ENCODE results near the gene LGALSL. TPM values are rescaled to one million over a fixed set of nuclear protein-coding genes. Genes with fewer than 3 reads are reported as not detected.

The LGALSL gene
- total RNA-seq (2016; rRNA removed; fragmentation: Illumina TruSeq; extraction: Trizol) (15.4 and 22.6 TPM in 2 replicates), polyA plus RNA-seq (2011; rRNA removed) (16.2 and 20.0 TPM in 2 replicates), polyA minus RNA-seq (2011; rRNA and poly(A)+ RNA removed; ENCODE audit: low replicate concordance) (8.2 and 17.7 TPM in 2 replicates), Bru-seq, nascent RNA (percentile 83 among the genes with signal in this experiment), BruChase-seq, experiment 1, labeled RNA remaining after a 6-hour chase (percentile 96 among the genes with signal in this experiment), BruChase-seq, experiment 2, labeled RNA remaining after a 2-hour chase (percentile 94 among the genes with signal in this experiment)
- total RNA-seq (2016; cell fraction: cytosol; rRNA removed; fragmentation: Illumina TruSeq; extraction: Trizol; ENCODE audit: low read depth), result 6.1 and 12.0 TPM in 2 replicates
- 15.9 and 18.2 TPM in 2 replicates for total RNA-seq (2016; cell fraction: insoluble cytoplasmic fraction; rRNA removed; fragmentation: Illumina TruSeq; extraction: Trizol)
- total RNA-seq (2016; cell fraction: membrane; rRNA removed; fragmentation: Illumina TruSeq; extraction: Trizol), result 15.5 and 19.7 TPM in 2 replicates
- 7.0 and 10.0 TPM in 2 replicates for total RNA-seq (2016; cell fraction: nucleus; rRNA removed; fragmentation: Illumina TruSeq; extraction: Trizol)
- 17.5 and 21.3 TPM in 2 replicates for polyA plus RNA-seq (2011; cell fraction: cytosol; rRNA removed)
- polyA plus RNA-seq (2011; cell fraction: nucleus; rRNA removed), result 8.2 and 8.9 TPM in 2 replicates
- 18.4 and 25.6 TPM in 2 replicates for polyA plus RNA-seq (2012)
- polyA plus RNA-seq (2016; cell fraction: cytosol; fragmentation: Illumina TruSeq; extraction: Trizol; ENCODE audit: low read depth), result 19.9 and 23.2 TPM in 2 replicates
- 28.6 and 32.5 TPM in 2 replicates for polyA plus RNA-seq (2016; cell fraction: insoluble cytoplasmic fraction; fragmentation: Illumina TruSeq; extraction: Trizol; ENCODE audit: low read depth)
- polyA plus RNA-seq (2016; cell fraction: membrane; fragmentation: Illumina TruSeq; extraction: Trizol; ENCODE audit: low read depth), result 19.7 and 21.5 TPM in 2 replicates
- polyA plus RNA-seq (2016; cell fraction: nucleus; fragmentation: Illumina TruSeq; extraction: Trizol; ENCODE audit: insufficient read depth, low read depth), result 15.4 and 23.3 TPM in 2 replicates
- 16.6 and 18.6 TPM in 2 replicates for polyA minus RNA-seq (2011; cell fraction: cytosol; rRNA and poly(A)+ RNA removed)
- 5.4 and 7.6 TPM in 2 replicates for polyA minus RNA-seq (2011; cell fraction: nucleus; rRNA and poly(A)+ RNA removed)
- long read RNA-seq, experiment 1, transcript LGALSL-201 (5 exons, 3,926 nt), result major isoform, 7 of 13 reads
- long read RNA-seq, experiment 1, partial matches to known transcripts, result 1 of 13 reads
- long read RNA-seq, experiment 1, other reads (novel, unspliced or antisense), result 5 of 13 reads
- long read RNA-seq, experiment 2, transcript LGALSL-201 (5 exons, 3,926 nt), result major isoform, 14 of 36 reads
- long read RNA-seq, experiment 2, partial matches to known transcripts, result 2 of 36 reads
- long read RNA-seq, experiment 2, other reads (novel, unspliced or antisense), result 20 of 36 reads

DNA sequence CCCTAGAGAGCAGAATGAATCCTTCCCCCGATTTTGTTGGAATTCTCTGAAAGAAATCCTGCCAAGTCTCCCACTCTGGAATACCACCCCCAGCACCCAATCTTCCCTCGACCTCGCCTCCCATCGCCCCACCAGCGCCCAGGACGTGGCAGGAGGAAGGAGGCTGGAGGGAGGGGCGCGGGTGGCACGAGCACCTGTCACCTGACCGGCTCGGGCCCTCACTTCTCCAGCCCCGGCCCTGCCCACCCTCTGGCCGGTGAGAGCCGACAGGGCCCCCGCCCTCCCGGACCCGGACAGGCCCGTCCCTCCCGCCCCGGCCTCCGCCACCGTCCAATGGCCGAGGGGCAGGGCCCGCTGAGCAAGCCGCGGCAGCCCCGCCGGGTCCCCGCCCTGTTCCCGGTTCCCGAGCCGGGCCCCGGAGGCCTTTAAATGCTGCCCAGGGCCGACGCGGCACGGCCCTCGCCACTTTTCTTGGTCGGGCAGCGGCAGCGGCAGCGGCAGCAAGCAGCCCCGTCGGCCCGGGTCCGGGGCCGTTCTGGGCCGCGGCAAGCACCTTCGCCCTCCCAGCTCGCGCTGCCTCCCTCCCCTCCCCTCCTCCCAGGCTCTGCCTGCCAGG, at the start of gene LGALSL:
Gene LGALSL, plus strand, starts transcription at position 393 of the 616 bp plus-strand sequence. CDS start 384 bp downstream, outside the sequence.
- Histone ChIP-seq H3K9me3 (ENCODE audit: low read length) (no peaks in the 10 kb centered on the region), H2AFZ (ENCODE audit: low read length) (peak within 1 kb of the TSS; percentile 67), H4K20me1 (ENCODE audit: insufficient read depth, low read length) (no peaks in the 10 kb centered on the region), H3K4me1 (ENCODE audit: insufficient read depth, low read length) (peaks cover 27% of the 10 kb centered on the region), H3K9ac (ENCODE audit: insufficient read depth, low read depth, low read length) (peak within 1 kb of the TSS; percentile 89), H3K4me3 (replicated peaks in 1 of 3; ENCODE audit: insufficient read depth in 1 of 3, low read depth in 2 of 3, low read length in 3 of 3) (peak within 1 kb of the TSS; percentile 75 to 93 (median 85)), H3K27ac (ENCODE audit: extremely low read length, insufficient read depth, low read length) (peak within 1 kb of the TSS; percentile 85), H3K27me3 (ENCODE audit: control insufficient read depth in 1 of 2, insufficient read depth in 2 of 2, low read length in 2 of 2) (no peaks in the 10 kb centered on the region; a peak in 1 of 5 replicates), H3K36me3 (replicated peaks in 1 of 2; ENCODE audit: control insufficient read depth in 1 of 2, insufficient read depth in 2 of 2, low read length in 2 of 2) (peaks cover 3 to 25% of the 10 kb centered on the region in 2 experiments; a peak in 4 of 5 replicates), H3K4me2 (ENCODE audit: low read depth, low read length) (peak within 1 kb of the TSS; percentile 98), H3K79me2 (ENCODE audit: insufficient read depth, low read length) (peaks cover 2% of the 10 kb centered on the region)
- no TSS peak for BruUV-seq (replicated peaks)
- ChIA-PET POLR2A (interaction anchor here (0.5 to 2.0 kb wide), 5 partner anchors 26 to 395 kb away, joined by 3 to 7 read pairs (median 4); partner anchors contain the start of gene AFTPH), CTCF (ENCODE audit: low intra/inter-chr PET ratio, low total read pairs) (no interaction called here)
- in situ Hi-C loops (cut with HindIII; ENCODE audit: extremely low pct_ligation_motif_present, low pct_unique_long_range_greater_than_20kb) (no loop called here), intact Hi-C loops (cut with micrococcal nuclease; ENCODE audit: unreplicated experiment) (loop anchor here (5.0 kb wide), 1 partner anchor 52 kb away; no protein-coding TSS in a partner anchor)
- peak; percentile 89 for ATAC-seq
- DNase-seq (ENCODE audit: low spot score), result peak; percentile 66
- WGBS (ENCODE audit: low lambda C conversion rate), result under 1% methylated on average over 8 of the region's 52 CpGs
- no peak for FAIRE-seq
- no peak for TF ChIP-seq SYNCRIP (IDR thresholded peaks at IDR 0.05; ENCODE audit: insufficient read depth, low read depth, low read length)
- TF ChIP-seq ZNF3 (CRISPR knock-in tag; IDR thresholded peaks at IDR 0.05), result no peak
- TF ChIP-seq RFXAP (CRISPR knock-in tag; IDR thresholded peaks at IDR 0.05; ENCODE audit: borderline replicate concordance), result 0 out of 2 replicates have a peak, but pooled peaks have one; percentile 49
- TF ChIP-seq AHR (CRISPR knock-in tag; IDR thresholded peaks at IDR 0.05), result 0 out of 2 replicates have a peak, but pooled peaks have one; percentile 24
- no peak for TF ChIP-seq ZNF292 (CRISPR knock-in tag; IDR thresholded peaks at IDR 0.05; ENCODE audit: borderline replicate concordance, low read depth)
- TF ChIP-seq, protein P1, sequence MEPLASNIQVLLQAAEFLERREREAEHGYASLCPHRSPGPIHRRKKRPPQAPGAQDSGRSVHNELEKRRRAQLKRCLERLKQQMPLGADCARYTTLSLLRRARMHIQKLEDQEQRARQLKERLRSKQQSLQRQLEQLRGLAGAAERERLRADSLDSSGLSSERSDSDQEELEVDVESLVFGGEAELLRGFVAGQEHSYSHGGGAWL (CRISPR knock-in tag; IDR thresholded peaks at IDR 0.05), result peak; percentile 75
- TF ChIP-seq SPEN (CRISPR knock-in tag; IDR thresholded peaks at IDR 0.05; ENCODE audit: low read depth), result no peak; the same call in none of the 2 replicates
- peak; percentile 61; the same call in 1 of the 2 replicates for TF ChIP-seq HOXA3 (CRISPR knock-in tag; IDR thresholded peaks at IDR 0.05)
- no peak for TF ChIP-seq NONO (IDR thresholded peaks at IDR 0.05)
- peak; percentile 53; the same call in 1 of the 2 replicates for TF ChIP-seq NONO (CRISPR knock-in tag; conservative IDR thresholded peaks at IDR 0.05)
- no peak for TF ChIP-seq MED13 (CRISPR knock-in tag; IDR thresholded peaks at IDR 0.05)
- TF ChIP-seq NPAS2 (CRISPR knock-in tag; IDR thresholded peaks at IDR 0.05; ENCODE audit: borderline replicate concordance), result no peak
- TF ChIP-seq ZSCAN22 (CRISPR knock-in tag; IDR thresholded peaks at IDR 0.05), result peak; percentile 37; the same call in 1 of the 2 replicates
- TF ChIP-seq, protein P2, sequence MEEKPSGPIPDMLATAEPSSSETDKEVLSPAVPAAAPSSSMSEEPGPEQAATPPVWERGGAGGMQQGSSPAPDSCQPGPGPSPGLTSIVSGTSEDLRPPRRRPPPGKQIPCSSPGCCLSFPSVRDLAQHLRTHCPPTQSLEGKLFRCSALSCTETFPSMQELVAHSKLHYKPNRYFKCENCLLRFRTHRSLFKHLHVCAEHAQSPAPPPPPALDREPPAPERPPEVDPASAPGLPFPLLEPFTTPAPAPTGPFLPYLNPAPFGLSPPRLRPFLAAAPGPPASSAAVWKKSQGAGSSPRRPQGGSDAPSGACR (CRISPR knock-in tag; IDR thresholded peaks at IDR 0.05), result peak; percentile 84; the same call in 1 of the 2 replicates
- no peak for TF ChIP-seq RFXANK (CRISPR knock-in tag; IDR thresholded peaks at IDR 0.05)
- TF ChIP-seq ZNF75D (CRISPR knock-in tag; IDR thresholded peaks at IDR 0.05; ENCODE audit: borderline replicate concordance), result no peak
- TF ChIP-seq ZBTB8A (CRISPR knock-in tag; IDR thresholded peaks at IDR 0.05; ENCODE audit: borderline replicate concordance, low read depth), result no peak
- TF ChIP-seq NFYB (CRISPR knock-in tag; IDR thresholded peaks at IDR 0.05), result peak; percentile 18; the same call in 1 of the 2 replicates
- no peak for TF ChIP-seq ISL2 (CRISPR knock-in tag; IDR thresholded peaks at IDR 0.05)
- TF ChIP-seq ZNF549 (CRISPR knock-in tag; IDR thresholded peaks at IDR 0.05), result no peak
